Suppressor macrophage treated with lipopolysaccharide for 4 hours (primary cell): ENCODE measurements around the gene CHRD.
A peak's percentile ranks its signal among the peaks of the same experiment; 100 is the strongest.

Experiments used
- DNase-seq: peaks from one replicate; pipeline ENCODE4 v3.0.0-alpha.2; 2020

The CHRD gene

GRCh38 chr3:184384342-184384741 is 4.5 kb downstream of the CHRD start:
- DNase-seq, result no peak

GRCh38 chr3:184384856-184385422 is 5.1 kb downstream of the CHRD start:
- no peak for DNase-seq

GRCh38 chr3:184386047-184386806 is 6.4 kb downstream of the CHRD start:
- no peak for DNase-seq

GRCh38 chr3:184387174-184387714 is 7.4 kb downstream of the CHRD start:
- DNase-seq, result no peak

GRCh38 chr3:184388164-184388935 is 8.5 kb downstream of the CHRD start:
- DNase-seq, result no peak

- no peak for DNase-seq
Measured at GRCh38 chr3:184388936-184389230, 9.0 kb downstream of the CHRD start.

GRCh38 chr3:184389384-184389783 is 9.5 kb downstream of the CHRD start:
- DNase-seq, result no peak

GRCh38 chr3:184389935-184390528 is 10.2 kb downstream of the CHRD start:
- no peak for DNase-seq

- no peak for DNase-seq
Measured at GRCh38 chr3:184391266-184391665, 11.4 kb downstream of the CHRD start.

GRCh38 chr3:184395320-184395660 is 15.4 kb downstream of the CHRD start:
- no peak for DNase-seq

GRCh38 chr3:184399410-184399809 is 19.6 kb downstream of the CHRD start:
- no peak for DNase-seq

GRCh38 chr3:184405075-184406030 is 25.5 kb downstream of the CHRD start:
- no peak for DNase-seq

GRCh38 chr3:184409331-184409926 is 29.6 kb downstream of the CHRD start:
- DNase-seq, result no peak

GRCh38 chr3:184409946-184410500 is 30.2 kb downstream of the CHRD start:
- no peak for DNase-seq

- DNase-seq, result no peak
Measured at GRCh38 chr3:184414418-184415202, 34.8 kb downstream of the CHRD start.

- no peak for DNase-seq
Measured at GRCh38 chr3:184415203-184415490, 35.3 kb downstream of the CHRD start.

GRCh38 chr3:184417619-184418327 is 37.9 kb downstream of the CHRD start:
- DNase-seq, result peak; percentile 82

- no peak for DNase-seq
Measured at GRCh38 chr3:184419171-184419570, 39.3 kb downstream of the CHRD start.

GRCh38 chr3:184423561-184423960 is 43.7 kb downstream of the CHRD start:
- peak; percentile 48 for DNase-seq

GRCh38 chr3:184426691-184427141 is 46.9 kb downstream of the CHRD start:
- DNase-seq, result no peak
